HG03139 (cell line): Measurements from ENCODE around the gene CLNK.

ENCODE experiments used
- ATAC-seq: cut with Tn5 transposase; IDR thresholded peaks from one replicate; pipeline ENCODE4 v1.9.1; 2021; ENCODE audit not compliant: unreplicated experiment

CLNK gene

GRCh38 chr4:10524196-10524833 lies 160.3 kb downstream of the CLNK start:
- ATAC-seq = no peak

DNA sequence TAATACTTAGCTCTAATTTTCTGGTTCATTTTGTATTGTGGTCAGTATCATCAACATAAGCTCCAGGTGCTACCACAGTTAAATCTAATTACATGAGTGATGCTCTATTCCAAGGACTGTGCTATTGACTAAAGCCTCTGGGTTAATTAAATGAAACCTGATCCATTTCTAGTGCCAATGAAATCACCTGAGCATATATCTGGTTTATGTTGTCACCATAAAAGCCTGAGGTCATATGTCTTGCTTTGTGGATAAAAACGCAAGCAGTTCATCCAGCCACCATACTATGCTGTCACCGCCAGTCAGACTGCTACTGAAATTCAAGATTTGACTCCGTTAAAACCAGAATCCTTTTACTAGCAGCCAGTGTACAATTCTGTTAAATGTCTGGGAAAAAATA lies 163.1 kb downstream of the CLNK start:
- ATAC-seq = no peak

DNA sequence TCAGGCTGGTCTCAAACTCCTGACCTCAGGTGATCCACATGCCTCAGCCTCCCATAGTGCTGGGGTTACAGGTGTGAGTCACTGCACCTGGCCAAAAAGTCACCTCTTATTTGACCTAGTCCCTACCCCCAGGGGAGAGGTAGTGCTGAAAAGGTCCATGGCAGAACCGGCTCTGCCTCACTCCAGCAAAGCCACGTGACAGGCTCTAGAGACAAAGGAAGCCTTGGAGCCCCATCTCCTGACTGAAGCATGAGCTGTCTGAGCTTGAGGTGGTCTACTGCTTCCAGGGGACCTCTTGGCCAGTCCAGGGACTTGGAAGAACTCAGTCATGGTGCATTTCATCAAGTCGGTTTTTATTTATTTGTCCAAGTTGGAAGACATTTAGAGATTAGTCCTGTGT lies 174.8 kb downstream of the CLNK start:
- ATAC-seq = no peak

- no peak for ATAC-seq
Measured at GRCh38 chr4:10506077-10506476, 178.5 kb downstream of the CLNK start.

GRCh38 chr4:10504570-10505179 lies 179.9 kb downstream of the CLNK start:
- no peak for ATAC-seq

DNA sequence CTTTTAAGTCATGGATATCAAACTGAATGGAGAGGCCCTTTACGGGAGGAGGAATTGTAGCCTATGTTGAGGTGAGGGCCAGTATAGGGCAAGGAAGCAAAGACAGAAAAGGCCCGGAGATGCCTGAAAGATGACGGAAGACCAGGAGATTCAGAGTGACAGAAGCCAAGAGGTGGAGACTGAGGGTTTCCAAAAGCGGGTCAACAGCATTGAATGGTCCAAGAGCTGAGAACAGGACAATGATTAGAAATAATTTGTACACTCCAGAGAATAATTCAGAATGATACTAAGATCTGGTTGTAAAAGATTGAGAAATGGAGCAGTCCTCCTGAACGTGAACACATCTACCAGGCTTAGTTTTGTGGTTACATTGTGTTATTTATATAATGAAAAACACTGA lies 181.9 kb downstream of the CLNK start:
- no peak for ATAC-seq

- no peak for ATAC-seq
Measured at GRCh38 chr4:10500776-10501175, 183.8 kb downstream of the CLNK start.

DNA sequence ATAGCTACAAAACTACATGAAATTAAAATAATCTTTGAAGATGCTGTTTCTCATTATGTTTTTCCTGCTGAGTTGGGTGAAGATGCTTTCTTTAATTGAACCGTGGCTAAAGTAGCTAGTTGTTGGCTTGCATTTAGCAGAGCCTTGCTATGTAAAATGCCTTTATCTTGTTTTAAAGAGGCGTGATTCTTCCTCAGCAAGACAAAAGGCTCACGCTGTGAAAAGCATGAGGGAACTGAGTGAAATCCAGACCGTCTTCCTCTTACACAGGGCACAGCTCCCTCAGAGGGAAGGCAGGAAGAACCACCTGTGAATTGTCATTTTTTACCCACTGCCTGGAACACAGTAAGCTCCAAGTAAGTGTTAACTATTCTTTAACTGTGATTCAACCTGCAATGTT lies 188.4 kb downstream of the CLNK start:
- ATAC-seq = no peak

- no peak for ATAC-seq
Measured at GRCh38 chr4:10495651-10496050, 188.9 kb downstream of the CLNK start.

GRCh38 chr4:10492464-10492863 lies 192.1 kb downstream of the CLNK start:
- ATAC-seq = no peak

- no peak for ATAC-seq
Measured at GRCh38 chr4:10491401-10491800, 193.2 kb downstream of the CLNK start.

DNA sequence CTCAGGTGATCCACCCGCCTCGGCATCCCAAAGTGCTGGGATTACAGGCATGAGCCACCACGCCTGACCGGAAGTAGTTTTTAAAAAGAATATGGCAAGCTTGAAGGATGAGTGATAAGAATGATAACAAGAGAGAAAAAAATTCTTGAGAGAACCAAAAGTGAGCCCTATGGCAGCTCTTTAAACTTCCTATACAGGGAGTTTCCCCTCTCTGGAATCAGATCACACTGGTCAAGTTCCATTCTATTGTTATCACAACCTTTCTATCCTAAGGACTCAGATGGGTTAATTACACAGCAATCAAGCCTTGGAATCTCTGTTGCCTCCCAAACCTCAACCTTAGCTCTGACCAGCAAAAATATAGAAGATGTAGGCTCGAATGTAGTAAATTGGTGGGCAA lies 193.6 kb downstream of the CLNK start:
- ATAC-seq = no peak

DNA sequence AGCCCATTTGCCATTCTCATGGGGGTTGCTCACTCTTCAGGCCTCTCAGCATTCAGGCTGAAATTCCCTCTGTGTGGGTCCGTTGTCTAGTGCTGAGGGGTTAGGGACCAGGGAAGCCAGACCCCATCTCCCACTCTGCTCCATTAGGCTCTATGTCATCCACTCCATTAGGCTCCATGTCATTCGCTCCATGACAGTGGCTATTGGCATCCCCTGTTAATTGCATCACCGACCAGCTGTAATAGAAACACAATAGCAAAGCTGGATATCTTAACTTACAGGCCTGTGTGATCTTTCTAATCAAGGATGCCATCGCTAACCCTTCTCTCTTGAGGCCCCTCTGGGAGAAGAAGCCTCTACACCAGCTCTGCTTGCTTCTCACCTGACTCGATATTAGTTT lies 201.7 kb downstream of the CLNK start:
- no peak for ATAC-seq

GRCh38 chr4:10480616-10481015 lies 204.0 kb downstream of the CLNK start:
- ATAC-seq = no peak

DNA sequence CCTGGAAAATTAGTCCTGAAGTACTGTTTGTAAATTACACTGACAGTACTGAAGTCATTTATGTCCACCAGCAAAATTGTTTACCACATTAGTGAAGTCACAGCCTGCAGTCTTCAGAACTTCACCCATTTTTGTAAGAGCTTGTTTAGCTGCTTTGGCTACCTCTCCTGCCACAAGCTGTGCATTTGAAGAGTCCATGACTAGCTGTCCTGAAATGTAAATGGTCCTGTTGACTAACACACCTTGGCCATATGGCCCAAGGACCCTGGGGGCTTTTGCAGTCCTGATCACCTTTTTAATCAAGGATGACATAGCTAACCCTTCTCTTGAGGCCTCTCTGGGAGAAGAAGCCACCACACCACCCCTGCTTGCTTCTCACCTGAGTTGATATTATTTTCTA lies 205.9 kb downstream of the CLNK start:
- ATAC-seq = no peak

GRCh38 chr4:10470505-10470904 lies 214.1 kb downstream of the CLNK start:
- ATAC-seq = no peak

GRCh38 chr4:10466161-10466560 lies 218.4 kb downstream of the CLNK start:
- ATAC-seq = no peak

- no peak for ATAC-seq
Measured at GRCh38 chr4:10462876-10463275, 221.7 kb downstream of the CLNK start.

- ATAC-seq = no peak
Measured at GRCh38 chr4:10461850-10462400, 222.6 kb downstream of the CLNK start.

GRCh38 chr4:10461091-10461849 lies 223.3 kb downstream of the CLNK start:
- ATAC-seq = peak; percentile 86

- no peak for ATAC-seq
Measured at GRCh38 chr4:10460313-10461047, 224.1 kb downstream of the CLNK start.
